HG02678 (cell line): ENCODE results near the gene EXOC6B.

ENCODE experiments used
- ATAC-seq: cut with Tn5 transposase; IDR thresholded peaks from one replicate; pipeline ENCODE4 v1.9.1; 2021; ENCODE audit warnings: mild to moderate bottlenecking, moderate library complexity; ENCODE audit not compliant: unreplicated experiment

The EXOC6B gene

DNA sequence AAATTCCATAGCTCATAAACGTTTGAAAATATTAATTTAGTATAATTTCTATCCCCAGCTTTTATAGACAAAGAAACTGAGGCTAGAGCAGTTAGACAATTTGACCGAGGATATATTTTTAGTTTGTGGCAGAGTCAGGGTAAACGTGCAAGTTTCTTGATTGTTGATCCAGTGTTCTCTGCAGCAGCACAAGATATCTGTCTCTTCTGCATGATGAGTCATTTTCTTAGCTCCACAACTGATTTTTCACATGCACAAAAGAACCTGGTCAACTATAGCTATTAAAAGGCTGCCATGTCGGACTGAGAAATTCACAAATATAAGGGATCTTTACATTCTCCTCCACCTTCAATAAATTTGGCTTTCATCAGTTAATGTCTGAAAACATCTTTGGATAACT is 534.8 kb downstream of the EXOC6B start:
- no peak for ATAC-seq

DNA sequence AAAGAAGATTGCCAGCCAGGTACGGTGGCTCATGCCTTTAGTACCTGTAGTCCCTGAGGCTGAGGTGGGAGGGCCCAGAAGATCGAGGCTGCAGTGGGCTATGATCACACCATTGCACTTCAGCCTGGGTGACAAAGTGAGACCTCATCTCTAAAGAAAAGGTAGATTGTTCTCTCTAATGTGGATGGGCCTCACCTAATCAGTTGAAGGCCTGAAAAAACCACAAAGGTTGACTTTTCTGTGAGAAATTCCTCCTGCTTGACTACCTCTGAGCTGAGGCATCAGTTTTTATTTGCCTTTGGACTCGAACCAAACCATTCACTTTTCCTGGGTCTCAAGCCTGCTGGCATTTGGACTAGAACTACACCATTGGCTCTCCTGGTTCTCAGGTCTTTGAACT is 536.1 kb downstream of the EXOC6B start:
- ATAC-seq: no peak

DNA sequence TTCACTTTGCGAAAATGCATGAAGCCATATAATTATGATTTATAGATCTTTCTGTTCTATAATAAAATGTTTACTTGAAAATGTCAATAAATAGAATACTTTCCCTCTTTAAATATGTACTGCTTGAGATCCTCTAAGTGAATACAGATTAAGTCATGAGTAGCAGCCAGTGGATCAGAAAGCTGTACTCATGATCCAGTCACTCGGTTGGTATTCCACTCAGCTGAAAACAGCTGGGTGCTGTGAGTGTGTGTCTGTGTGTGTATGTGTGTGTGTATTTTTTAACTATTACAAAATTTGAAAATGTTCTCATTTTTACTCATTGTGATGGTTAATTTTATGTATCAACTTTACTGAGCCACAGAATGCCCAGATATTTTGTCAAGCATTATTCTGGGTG is 536.5 kb downstream of the EXOC6B start:
- no peak for ATAC-seq

DNA sequence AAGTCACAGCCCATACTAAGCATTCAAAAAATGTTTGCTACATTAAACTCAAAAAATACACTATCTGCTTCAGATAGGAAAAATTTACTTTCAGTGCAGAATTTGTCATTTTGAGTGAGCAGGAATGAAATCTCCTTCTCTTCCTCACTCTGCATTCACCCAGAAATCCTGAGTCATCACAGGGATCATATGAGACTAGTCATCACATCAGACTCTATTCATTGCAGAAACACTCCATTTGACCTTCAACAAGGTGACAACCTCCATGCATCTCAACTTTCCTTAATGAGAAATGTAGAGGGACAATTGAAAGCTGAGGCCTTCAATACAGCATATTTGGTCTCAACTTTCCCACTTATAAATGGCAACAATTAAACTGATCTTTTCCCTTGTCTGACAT is 547.8 kb downstream of the EXOC6B start:
- no peak for ATAC-seq

DNA sequence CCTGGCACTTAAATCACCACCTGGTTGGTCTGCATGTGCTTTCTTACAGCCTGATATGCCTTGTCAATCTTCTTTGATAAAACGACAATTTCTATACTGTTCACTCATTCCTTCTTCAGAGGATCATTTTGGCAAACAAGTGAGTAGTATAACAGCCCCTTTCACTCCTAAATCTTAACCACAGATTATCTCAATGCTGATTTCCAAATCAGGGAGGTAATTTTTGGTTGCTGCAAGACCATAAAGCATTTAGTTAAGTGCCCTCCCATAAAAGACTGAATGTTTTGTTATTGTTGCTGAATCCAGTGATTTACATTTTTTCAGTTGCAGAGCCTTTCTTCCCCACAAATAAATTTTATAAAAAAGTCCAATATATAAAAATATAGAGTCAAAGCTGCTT is 549.0 kb downstream of the EXOC6B start:
- no peak for ATAC-seq

DNA sequence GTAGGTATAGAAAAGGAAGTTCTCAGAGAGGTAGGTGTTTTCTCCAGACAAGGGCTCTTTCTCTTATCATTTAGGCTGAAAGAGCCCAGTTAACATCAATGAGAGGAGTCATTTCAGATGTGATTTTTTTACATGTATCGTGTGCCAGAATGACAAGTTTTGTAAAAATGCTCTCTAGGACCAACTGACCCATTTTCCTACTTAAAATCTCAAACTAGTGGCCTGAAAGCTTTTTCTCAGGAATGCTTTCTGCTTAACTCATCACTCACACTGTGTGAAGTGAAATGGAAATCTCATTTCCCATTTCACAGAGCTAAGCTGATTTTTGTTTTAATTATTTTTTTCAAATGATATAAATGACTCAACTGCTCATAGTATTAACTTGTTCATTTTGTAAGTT is 549.5 kb downstream of the EXOC6B start:
- no peak for ATAC-seq

DNA sequence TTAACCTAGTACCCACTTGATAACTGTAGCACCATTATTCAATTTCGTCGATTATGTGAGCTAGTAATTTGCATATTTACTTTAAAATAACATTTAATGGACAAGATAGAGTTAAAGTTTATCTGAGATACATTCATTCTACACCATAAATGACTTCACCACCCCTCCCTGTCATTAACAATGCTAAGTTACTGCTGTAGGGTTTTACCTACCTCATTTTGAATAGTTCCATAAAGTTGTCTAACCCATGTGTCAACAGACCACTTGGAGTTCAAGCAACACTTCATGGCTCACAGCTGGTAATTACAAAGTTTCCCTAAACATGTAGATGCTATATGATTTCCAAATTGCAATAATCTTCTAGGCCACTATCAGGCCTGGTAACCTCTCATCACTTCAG is 550.7 kb downstream of the EXOC6B start:
- ATAC-seq: no peak

DNA sequence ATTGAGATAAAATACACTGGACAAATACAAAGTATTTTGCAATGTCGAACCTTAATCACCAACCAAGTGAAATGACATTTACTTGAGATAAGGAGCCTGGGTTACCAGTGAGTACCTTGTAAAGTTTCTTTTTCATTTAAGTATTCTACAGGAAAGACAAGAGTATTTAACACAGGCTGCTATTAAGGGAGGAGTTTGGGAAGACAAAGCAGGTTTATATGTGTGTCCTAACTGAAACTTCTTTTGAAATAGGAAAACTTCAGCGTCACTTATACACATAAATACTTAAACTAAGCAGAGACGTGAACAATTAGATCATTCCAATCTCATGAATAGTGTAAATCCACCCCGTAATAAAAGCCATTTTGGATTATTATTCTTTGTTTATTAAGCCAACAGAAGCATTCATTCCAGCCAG is 551.4 kb downstream of the EXOC6B start:
- no peak for ATAC-seq

DNA sequence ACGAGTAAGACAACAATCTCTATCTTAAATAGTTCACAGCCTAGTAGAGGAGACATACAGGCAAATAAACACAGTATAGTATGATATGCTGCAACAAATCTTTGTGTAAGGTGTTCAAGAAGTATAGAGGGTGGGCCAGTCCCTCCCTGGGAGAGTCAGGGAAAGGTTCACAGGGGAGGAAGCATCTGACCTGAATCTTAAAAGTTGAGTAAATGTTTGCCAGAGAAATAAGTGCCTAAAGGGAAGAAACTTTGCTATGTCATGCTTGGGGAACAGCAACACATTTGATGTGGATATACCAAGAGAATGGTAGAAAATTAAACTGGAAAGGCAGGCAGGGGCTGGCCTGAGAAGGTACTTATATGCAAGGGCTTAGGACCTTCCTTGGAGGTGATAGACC is 552.4 kb downstream of the EXOC6B start:
- ATAC-seq: no peak

DNA sequence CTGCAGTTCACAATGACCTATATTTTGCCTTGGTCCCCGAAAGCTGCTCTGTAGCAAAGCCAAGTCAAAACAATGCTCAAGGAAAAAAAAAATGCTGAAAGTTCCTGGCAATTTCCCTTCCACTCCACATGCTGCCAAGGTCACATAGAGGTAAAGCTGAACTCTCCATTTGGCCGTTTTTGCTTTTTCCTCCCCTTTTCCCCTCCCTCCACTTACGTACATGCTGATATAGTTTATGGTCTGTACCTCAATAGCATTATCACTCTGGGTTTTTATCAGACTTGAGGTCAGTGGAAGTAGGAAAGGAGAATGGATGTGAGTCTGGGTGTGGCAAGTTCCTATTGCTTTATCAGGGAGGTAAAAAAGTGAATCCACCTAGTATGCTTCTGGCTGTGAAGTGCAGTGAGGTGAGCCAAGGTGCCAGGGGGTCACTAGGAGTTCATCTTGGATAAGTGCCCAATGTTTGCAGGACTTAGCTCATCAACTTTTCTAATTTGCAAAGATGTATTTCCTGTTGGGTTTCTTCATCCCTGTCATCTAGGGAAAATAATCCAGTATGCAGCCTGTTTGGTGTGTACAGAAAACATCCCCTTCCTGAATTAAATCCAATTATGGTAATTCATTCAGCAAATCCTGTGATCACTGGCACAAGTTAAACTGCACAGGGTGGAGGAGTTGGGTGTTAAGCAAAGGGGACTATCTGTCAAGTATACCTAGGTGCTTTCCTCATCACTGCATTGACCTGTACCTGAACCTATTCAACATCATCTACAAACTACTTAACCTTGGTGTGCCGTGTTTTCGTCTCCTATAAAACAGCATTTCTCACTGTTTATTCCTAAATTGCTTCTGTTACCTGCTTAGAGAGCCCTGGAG is 553.8 kb downstream of the EXOC6B start:
- no peak for ATAC-seq

DNA sequence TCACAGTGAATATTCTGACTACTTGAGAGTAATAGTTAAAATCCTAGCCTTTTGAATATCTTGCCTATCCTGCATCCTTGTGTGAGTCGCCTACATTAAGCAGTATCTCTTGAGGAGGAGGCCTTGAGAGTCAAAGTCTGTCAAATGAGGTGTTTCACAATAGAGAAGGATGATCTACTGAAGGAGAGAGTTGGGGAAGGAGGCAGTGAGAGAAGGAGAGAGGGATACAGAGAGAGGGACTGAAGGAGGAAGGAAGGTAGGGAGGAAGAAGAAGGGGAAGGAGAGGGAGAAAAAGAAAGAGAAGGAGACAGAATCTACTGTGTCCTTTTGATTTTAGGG is 554.6 kb downstream of the EXOC6B start:
- no peak for ATAC-seq

DNA sequence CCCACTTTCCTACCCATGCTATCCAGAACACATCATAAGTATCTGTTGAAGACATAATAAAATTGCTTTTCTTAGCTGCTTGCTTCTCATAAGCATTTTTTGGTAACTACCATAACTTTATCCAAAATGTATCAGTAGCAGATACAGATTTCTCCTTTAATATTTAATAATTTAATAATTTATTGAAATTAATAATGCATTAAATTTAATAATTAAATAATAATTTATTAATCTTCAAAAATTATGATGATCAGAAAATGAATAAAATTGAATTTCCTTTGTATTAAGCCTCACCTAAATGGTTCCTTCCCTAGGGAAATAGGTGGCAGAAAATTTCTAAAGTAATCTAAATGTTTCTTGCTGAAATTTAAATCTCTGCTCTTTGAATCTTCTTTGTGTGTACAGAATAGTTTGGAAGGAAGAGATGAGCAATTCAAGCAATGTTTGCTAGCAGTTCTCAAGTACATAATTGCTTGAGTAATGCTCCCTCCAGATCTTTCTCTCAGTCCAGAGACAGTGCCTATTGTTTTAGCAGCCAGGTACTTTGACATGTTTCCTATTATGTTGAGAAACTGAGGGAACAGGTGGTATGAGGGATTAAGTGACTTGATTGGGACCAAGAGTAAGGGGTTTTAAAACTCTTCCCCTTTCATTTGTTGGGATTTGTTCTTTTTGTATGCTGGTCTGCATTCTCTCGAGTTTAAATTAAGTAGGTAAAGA is 555.1 kb downstream of the EXOC6B start:
- no peak for ATAC-seq

DNA sequence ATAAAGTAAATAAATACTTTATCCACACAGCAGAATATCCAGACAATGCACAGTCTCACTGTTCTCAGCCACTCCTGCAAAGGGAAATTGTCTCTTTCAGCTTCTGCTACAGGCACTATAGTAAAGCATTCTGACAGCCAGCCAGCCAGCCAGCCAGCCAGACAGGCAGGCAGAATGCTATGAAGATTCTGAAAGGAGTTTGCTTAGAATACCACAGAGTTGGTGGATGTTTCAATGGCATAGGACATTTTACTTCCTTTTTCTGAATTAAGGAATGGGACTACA is 562.1 kb downstream of the EXOC6B start:
- ATAC-seq: no peak

DNA sequence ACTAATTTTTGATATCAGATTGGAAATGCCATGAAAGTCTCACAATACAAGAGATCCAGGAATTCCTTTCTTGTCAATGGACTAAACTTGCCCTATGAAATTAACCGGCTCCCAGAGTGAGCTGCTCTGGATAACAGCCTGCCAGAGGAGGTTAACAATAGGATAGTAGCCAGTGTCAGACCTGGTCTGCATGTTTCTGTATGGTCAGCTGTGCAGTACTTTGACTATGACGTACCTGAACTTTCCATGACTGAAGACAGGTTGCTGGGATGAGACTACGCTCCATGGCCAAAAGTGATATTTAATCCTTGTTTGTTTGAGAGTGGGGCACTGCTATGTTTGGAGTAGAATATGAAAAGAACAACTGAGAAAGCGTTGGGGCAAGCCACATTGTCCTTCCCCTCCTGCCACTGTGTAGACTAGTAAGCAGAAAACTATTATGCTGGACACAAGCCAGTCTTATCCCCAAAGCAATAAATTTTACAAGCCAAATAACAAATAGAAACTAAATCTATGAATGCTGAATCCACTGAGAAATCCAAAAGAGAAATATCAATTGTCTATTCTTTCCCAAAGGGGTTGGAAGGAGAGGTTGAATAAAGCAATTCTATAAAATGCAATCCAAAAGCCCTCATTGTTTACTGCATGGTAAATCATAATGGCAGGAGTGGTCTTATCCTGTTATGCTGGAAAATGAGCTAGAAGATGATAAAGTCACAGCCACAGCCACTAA is 562.6 kb downstream of the EXOC6B start:
- ATAC-seq: no peak

DNA sequence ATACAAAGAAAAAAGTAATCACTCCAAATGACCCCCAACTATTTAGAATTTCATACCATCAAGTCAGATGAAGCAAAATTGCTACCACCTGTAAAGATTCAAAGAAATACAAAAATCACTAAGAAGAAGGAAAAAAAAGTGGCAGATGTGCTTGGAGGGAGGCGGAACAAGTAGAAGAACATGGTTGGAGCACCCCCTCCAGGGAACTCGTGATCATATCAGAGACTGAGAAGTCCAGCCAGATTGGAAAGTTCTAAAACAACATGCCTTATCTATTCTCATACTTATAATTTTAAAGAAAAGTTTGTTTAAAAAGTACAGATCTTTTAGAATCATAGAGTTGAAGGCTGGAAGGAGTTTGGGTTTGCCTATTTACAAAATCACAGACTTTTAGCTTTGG is 564.8 kb downstream of the EXOC6B start:
- no peak for ATAC-seq

DNA sequence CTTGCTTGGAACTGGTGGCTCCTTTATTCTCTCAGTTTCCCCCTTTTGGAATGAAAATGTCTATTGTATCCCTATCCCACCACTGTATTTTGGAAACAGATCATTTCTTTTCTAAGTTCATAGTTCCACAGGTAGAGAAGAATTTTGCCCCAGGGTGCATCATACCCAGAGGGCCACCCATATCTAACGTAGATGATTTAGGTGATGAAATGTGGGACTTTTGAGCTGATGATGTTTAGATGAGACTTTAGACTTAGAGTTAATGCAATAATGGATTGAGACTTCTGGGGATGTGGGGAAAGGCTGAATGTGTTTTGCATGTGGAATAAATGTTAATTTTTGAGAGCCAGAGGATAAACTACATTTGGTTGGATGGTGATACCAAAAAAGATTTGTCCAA is 570.3 kb downstream of the EXOC6B start:
- no peak for ATAC-seq

DNA sequence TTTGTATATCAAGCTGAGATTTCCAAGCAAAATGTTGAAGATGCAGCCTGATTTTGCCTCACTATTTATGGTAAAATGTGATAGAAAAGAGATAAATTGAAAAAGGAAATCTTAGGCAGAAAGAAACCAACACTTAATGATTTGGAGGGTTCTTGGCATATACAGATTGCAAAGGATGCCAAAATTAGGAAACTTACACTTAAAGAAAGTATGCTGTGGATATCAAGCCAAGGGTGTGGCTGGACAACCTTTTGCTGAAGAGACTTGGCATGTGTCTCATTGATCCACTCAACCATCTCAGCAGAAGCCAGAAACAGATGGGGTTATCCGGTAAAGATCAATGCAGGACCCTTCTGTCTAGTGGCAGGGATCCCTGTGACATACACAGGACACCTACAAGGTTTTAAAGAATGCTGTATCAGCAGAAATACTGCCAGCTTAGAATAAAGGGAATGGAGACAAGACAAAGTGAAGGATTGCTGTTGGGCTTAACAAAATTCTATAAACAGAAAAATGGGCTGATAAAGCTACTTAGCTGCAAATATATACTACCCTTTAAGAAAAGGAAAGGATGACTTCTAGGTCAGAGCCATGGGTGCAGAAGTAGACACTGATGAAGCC is 570.9 kb downstream of the EXOC6B start:
- no peak for ATAC-seq

DNA sequence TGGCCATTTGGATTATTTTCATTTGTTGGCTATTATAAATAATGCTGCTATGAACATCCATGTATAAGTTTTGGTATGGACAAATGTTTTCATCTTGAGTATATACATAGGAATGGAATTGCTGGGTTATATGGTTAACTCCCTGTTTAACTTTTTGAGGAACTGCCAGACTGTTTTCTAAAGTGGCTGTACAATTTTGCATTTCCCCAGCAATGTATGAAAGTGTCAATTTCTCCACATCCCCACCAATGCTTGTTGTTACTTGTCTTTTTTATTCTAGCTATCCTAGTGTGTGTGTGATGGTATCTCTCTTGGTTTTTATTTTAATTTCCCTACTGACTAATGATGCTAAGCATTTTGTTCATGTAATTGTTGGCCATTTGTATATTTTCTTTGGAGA is 587.5 kb downstream of the EXOC6B start:
- ATAC-seq: no peak

DNA sequence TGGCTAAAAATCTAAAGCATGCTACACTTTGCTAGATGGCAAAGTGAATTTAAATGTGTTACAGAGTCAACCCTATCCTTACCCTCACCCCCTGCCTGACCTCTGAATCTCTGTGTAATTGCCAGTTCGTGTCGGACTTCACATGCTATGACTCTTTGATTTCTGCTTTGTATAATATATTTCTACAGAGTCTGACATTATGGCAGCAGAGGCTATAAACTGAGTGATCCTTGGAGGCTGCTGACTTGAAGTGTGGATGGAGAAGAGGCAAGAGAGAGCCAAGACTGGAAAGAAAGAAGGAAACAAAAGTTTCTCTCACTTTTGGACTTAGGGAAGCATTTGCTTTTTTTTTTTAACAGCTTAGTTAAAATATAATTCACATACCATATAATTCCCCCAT is 588.3 kb downstream of the EXOC6B start:
- ATAC-seq: no peak

DNA sequence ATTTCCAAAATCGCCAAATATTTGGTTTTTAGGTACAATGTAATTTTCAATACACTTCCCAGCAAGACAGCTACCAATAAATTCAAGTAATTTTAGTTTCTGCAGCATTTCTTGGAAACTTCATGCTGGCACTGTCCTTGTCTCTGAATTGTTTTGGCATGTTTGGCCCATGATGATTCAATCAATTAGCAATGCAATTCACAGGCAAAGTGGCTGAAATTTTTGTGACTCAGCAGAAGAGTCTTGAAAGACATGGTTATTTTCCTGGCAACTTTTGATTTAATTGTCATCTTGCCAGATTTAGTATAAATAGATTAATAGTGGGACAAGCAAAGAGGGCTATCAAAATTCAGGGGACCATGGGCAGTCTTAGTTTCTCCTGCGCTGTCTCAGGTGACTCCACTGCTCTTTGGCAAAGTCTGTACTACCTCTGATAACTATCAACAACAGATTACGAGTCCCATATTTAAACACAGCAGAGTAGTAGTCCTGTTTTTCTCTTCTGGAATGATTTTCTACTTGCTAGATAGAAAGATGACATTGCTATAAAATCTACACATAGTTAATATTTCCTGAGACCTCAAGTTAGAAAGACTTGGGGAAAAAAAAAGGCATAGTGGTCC is 589.3 kb downstream of the EXOC6B start:
- ATAC-seq: no peak
